ENCODE data around the gene VPS45.

DNA sequence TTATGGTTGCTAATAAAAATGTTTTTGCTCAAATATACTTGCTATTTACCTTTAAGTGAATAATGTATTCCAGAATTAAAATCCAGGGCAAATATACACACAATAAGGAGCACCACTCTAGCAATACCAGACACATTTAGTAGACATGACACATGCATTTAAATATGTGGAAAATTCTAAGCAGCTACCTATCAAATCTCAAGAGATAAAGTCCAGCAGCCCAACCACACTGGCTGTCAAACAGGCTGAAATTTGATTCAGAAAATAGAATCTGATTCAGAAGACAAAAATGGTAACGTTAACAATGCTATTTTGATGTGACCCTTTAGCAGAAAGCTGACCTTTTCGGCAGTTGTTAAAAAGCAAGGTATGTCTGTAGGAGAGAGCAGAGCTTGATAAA is 124.4 kb downstream of the VPS45 start:
- TF ChIP-seq FOXM1 (IDR thresholded peaks at IDR 0.05; ENCODE audit: low read depth) (peak; percentile 47; the same call in 1 of the 2 replicates), SIN3A (IDR thresholded peaks at IDR 0.05; ENCODE audit: borderline replicate concordance, low read depth, low read length) (0 out of 2 replicates have a peak, but pooled peaks have one; percentile 42)
- TF ChIP-seq, protein P1, sequence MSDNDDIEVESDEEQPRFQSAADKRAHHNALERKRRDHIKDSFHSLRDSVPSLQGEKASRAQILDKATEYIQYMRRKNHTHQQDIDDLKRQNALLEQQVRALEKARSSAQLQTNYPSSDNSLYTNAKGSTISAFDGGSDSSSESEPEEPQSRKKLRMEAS (IDR thresholded peaks at IDR 0.05; ENCODE audit: low read depth), result peak; percentile 57
